Breast epithelium (tissue), 4 donors: ENCODE measurements around the gene TPX2. TPM values are rescaled to one million over a fixed set of nuclear protein-coding genes. Genes with fewer than 3 reads are reported as not detected.

Experiments used
- DNase-seq, 2 donors: peaks; one replicate each; pipeline ENCODE4 v3.0.0-alpha.2; 2019; ENCODE audit warnings: low spot score in 2 of 2
- H3K27ac ChIP-seq, 2 donors: fragments of 200-600 bp; sonication (generic) in 1 of 2; one replicate each; pipeline ENCODE4 v1.5.1; 2016 to 2019; ENCODE audit warnings: mild to moderate bottlenecking in 1 of 2
- H3K27me3 ChIP-seq, 2 donors: fragments of 200-600 bp; sonication (generic) in 1 of 2; one replicate each; pipeline versions ENCODE4 v1.5.1 to v1.6.0; 2017 to 2019; ENCODE audit warnings: control low read depth in 1 of 2, mild to moderate bottlenecking in 1 of 2
- H3K36me3 ChIP-seq: fragments of 200-600 bp; one replicate; pipeline ENCODE4 v1.5.1; 2019
- H3K4me1 ChIP-seq, 2 donors: fragments of 200-600 bp; sonication (generic); one replicate each; pipeline ENCODE4 v1.5.1; 2016 to 2019; ENCODE audit warnings: control low read depth in 1 of 2
- H3K4me3 ChIP-seq, 3 donors: fragments of 200-600 bp; sonication (generic); 1 replicate in 2 of 3; 2 replicates in 1 of 3; pipeline ENCODE4 v1.5.1; 2016 to 2019; ENCODE audit warnings: mild to moderate bottlenecking in 3 of 3, moderate library complexity in 2 of 3
- H3K9me3 ChIP-seq, 2 donors: fragments of 200-600 bp; sonication (generic) in 1 of 2; one replicate each; pipeline ENCODE4 v1.5.1; 2016 to 2019; ENCODE audit warnings: control low read depth in 1 of 2
- POLR2A ChIP-seq: fragments of 450-650 bp; IDR thresholded peaks from one replicate; pipeline ENCODE4 v1.6.1; 2016; ENCODE audit warnings: antibody characterized with exemption, mild to moderate bottlenecking, moderate library complexity
- POLR2AphosphoS5 ChIP-seq, 3 donors: sonication (generic); formaldehyde crosslinking; IDR thresholded peaks; one replicate each; pipeline ENCODE4 v1.6.1; 2017; ENCODE audit warnings: antibody characterized with exemption in 3 of 3
- intact Hi-C: fragments of 100-400 bp; cut with DNase I; formaldehyde crosslinking; loops from one replicate; pipeline ENCODE4 v1.15.1; 2023; ENCODE audit warnings: low total_unique reads
- total RNA-seq, 3 donors: library from RNA; depleted of rRNA; stranded (reverse); fragments of >200 nt; gene quantifications; one replicate each; pipeline ENCODE4 v1.1.0, GENCODE V29; 2016
- TF ChIP-seq, protein P1 (sequence below), 3 donors: fragments of 450-650 bp; IDR thresholded peaks; one replicate each; pipeline ENCODE4 v1.5.1; 2016 to 2017; ENCODE audit warnings: antibody characterized with exemption in 3 of 3, mild to moderate bottlenecking in 3 of 3, moderate library complexity in 3 of 3

TPX2 gene, protein sequence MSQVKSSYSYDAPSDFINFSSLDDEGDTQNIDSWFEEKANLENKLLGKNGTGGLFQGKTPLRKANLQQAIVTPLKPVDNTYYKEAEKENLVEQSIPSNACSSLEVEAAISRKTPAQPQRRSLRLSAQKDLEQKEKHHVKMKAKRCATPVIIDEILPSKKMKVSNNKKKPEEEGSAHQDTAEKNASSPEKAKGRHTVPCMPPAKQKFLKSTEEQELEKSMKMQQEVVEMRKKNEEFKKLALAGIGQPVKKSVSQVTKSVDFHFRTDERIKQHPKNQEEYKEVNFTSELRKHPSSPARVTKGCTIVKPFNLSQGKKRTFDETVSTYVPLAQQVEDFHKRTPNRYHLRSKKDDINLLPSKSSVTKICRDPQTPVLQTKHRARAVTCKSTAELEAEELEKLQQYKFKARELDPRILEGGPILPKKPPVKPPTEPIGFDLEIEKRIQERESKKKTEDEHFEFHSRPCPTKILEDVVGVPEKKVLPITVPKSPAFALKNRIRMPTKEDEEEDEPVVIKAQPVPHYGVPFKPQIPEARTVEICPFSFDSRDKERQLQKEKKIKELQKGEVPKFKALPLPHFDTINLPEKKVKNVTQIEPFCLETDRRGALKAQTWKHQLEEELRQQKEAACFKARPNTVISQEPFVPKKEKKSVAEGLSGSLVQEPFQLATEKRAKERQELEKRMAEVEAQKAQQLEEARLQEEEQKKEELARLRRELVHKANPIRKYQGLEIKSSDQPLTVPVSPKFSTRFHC
- 1 to 10 TPM in 1 of 3 donors, under 1 TPM in 2; 0.33 to 3.8 (median 0.73) TPM for total RNA-seq

DNA sequence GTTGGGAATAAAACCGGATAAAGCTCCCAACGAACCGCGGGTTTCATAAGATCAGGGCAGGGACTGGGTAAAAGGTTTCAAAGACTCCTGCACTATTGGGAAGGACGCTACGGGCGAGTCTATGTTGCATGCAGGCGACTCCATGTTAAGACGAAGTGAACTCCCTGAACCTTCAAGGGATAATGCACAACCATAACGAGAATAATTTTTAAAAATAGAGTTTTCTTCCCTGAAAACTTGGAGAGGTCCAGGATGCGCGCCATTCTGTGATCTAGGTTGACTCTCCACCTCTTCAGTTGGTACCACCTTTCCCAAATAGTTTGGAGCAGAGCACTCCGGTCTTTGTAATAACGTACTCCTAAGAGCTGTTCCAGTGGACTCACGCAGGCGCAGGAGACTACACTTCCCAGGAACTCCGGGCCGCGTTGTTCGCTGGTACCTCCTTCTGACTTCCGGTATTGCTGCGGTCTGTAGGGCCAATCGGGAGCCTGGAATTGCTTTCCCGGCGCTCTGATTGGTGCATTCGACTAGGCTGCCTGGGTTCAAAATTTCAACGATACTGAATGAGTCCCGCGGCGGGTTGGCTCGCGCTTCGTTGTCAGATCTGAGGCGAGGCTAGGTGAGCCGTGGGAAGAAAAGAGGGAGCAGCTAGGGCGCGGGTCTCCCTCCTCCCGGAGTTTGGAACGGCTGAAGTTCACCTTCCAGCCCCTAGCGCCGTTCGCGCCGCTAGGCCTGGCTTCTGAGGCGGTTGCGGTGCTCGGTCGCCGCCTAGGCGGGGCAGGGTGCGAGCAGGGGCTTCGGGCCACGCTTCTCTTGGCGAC, at the start of gene TPX2:
TPX2 (plus strand) TSS at position 562 of the 821 bp plus-strand sequence. CDS start 18,187 bp downstream, outside the sequence.
- no peaks in the 10 kb centered on the region for H3K27me3 ChIP-seq
- no peaks in the 10 kb centered on the region for H3K36me3 ChIP-seq
- TF ChIP-seq POLR2A (no peak), POLR2AphosphoS5 (IDR thresholded peaks at IDR 0.05) (peak; percentile 23 to 68 (median 39))
- TF ChIP-seq, protein P1, sequence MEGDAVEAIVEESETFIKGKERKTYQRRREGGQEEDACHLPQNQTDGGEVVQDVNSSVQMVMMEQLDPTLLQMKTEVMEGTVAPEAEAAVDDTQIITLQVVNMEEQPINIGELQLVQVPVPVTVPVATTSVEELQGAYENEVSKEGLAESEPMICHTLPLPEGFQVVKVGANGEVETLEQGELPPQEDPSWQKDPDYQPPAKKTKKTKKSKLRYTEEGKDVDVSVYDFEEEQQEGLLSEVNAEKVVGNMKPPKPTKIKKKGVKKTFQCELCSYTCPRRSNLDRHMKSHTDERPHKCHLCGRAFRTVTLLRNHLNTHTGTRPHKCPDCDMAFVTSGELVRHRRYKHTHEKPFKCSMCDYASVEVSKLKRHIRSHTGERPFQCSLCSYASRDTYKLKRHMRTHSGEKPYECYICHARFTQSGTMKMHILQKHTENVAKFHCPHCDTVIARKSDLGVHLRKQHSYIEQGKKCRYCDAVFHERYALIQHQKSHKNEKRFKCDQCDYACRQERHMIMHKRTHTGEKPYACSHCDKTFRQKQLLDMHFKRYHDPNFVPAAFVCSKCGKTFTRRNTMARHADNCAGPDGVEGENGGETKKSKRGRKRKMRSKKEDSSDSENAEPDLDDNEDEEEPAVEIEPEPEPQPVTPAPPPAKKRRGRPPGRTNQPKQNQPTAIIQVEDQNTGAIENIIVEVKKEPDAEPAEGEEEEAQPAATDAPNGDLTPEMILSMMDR (IDR thresholded peaks at IDR 0.05), result peak in 2 of 3 donors; percentile 40 to 57
- H3K4me3 ChIP-seq, result peak within 1 kb of the TSS; percentile 53 to 78 (median 72)
- H3K27ac ChIP-seq, result peak within 1 kb of the TSS; percentile 45 to 79
- no peaks in the 10 kb centered on the region for H3K9me3 ChIP-seq
- no peaks in the 10 kb centered on the region for H3K4me1 ChIP-seq
- peak; percentile 95 to 96 for DNase-seq
- intact Hi-C loops, result no loop called here

DNA sequence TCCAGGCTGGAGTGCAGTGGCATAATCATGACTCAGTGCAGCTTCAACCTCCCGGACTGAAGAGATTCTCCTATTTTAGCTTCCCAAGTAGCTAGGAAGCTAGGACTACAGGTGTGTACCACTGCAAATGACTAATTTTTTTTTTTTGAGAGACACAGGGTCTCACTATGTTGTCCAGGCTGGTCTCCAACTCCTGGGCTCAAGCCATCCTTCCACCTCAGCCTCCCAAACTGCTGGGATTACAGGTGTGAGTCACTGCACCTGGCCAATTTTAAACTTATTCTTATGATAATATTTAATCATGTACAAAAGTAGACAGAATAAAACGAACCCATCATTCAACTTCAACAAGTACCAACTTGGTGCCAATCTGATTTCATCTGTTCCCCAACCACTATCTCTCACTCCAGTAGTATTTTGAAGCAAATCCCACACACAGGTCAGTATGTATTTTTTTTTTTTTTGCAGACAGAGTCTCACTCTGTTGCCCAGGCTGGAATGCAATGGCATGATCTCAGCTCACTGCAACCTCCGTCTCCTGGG, 48.9 kb upstream of the TPX2 start:
- Histone ChIP-seq H3K9me3 (no peaks in the 10 kb centered on the region), H3K4me1 (peaks cover 5 to 6% of the 10 kb centered on the region in 2 donors), H3K27ac (peak overlapping the region in 1 of 2 donors; percentile 31), H3K27me3 (no peaks in the 10 kb centered on the region), H3K4me3 (no peak overlapping the region), H3K36me3 (no peaks in the 10 kb centered on the region)
- DNase-seq, result no peak
- no peak for TF ChIP-seq POLR2A
- no peak for TF ChIP-seq POLR2AphosphoS5 (IDR thresholded peaks at IDR 0.05)
- TF ChIP-seq, protein P1 (IDR thresholded peaks at IDR 0.05), result no peak
- intact Hi-C loops, result no loop called here

DNA sequence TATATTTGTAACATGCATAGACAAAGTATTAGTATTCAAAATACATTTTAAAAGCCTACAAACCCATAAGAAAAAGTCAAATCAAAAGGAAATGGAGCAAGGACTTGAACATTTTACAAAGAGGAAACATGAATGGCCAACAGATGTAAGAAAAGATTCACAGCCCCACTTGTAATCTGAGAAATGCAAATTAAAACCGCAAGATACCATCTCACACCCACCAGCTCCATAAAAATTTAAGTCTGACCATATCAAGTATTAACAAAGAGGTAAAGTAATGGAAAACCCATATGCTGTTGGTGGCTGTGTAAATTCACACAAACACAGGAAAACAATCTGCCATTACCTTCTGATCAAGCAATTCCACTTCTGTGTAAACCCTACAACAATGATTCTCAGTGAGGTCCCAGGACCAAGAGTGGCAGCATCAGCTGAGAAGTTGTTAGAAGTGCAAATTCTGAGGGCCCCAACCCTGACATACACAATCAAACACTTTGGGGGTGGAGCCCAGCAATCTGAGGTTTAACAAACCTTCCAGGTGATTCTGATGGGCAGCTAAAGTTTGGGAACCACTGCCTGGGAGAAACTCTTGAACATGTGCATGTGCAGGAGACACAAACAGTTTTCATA, 47.3 kb upstream of the TPX2 start:
- no peaks in the 10 kb centered on the region for H3K36me3 ChIP-seq
- TF ChIP-seq POLR2AphosphoS5 (IDR thresholded peaks at IDR 0.05) (no peak), POLR2A (no peak)
- TF ChIP-seq, protein P1 (IDR thresholded peaks at IDR 0.05), result no peak

DNA sequence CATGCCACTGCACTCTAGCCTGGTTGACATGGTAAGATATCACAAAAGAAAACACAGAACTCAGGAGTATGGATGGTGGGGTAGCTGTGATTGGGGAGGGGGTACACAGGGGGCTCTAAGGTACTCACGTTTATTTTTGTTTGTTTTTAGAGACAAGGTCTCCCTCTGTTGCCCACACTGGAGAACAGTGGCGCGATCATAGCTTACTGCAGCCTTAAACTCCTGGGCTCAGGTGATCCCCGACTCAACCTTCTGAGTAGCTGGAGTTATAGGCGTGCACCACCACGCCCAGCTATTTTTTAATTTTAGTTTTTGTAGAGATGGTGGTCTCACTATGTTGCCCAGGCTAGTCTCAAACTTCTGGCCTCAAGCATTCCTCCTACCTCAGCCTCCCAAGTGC, 45.7 kb upstream of the TPX2 start:
- H3K4me3 ChIP-seq, result no peak overlapping the region
- H3K36me3 ChIP-seq, result no peaks in the 10 kb centered on the region
- no peak for DNase-seq
- TF ChIP-seq, protein P1 (IDR thresholded peaks at IDR 0.05), result no peak
- TF ChIP-seq POLR2AphosphoS5 (IDR thresholded peaks at IDR 0.05), result no peak
- no peak for TF ChIP-seq POLR2A
- intact Hi-C loops, result no loop called here
- no peaks in the 10 kb centered on the region for H3K9me3 ChIP-seq
- no peaks in the 10 kb centered on the region for H3K27me3 ChIP-seq
- peaks cover 5 to 6% of the 10 kb centered on the region in 2 donors for H3K4me1 ChIP-seq
- peak overlapping the region in 1 of 2 donors; percentile 38 for H3K27ac ChIP-seq

More for the DNA sequence above, 47.3 kb upstream of the TPX2 start:
- no peak for DNase-seq
- Histone ChIP-seq H3K9me3 (no peaks in the 10 kb centered on the region), H3K27ac (peak overlapping the region; percentile 46 to 52), H3K4me1 (peaks cover 5 to 6% of the 10 kb centered on the region in 2 donors), H3K4me3 (no peak overlapping the region), H3K27me3 (no peaks in the 10 kb centered on the region)
- intact Hi-C loops, result no loop called here
